ENCODE data around the gene ZDHHC14. TPM values are rescaled to one million over a fixed set of nuclear protein-coding genes. Genes with fewer than 3 reads are reported as not detected.

ZDHHC14 gene
- total RNA-seq, 4 donors from 2014 or later: 6.5 to 10.4 (median 8.0) TPM

- no peak for TF ChIP-seq CTCF (IDR thresholded peaks at IDR 0.05; ENCODE audit: low read depth)
Observed at GRCh38 chr6:157688960-157689599, 308.1 kb downstream of the ZDHHC14 start.

- no peak for TF ChIP-seq CTCF (IDR thresholded peaks at IDR 0.05; ENCODE audit: low read depth)
Observed at GRCh38 chr6:157689875-157690274, 308.9 kb downstream of the ZDHHC14 start.

GRCh38 chr6:157690441-157691210 is 309.6 kb downstream of the ZDHHC14 start:
- no peak for TF ChIP-seq CTCF (IDR thresholded peaks at IDR 0.05; ENCODE audit: low read depth)

GRCh38 chr6:157693867-157694266 is 312.9 kb downstream of the ZDHHC14 start:
- no peak for TF ChIP-seq CTCF (IDR thresholded peaks at IDR 0.05; ENCODE audit: low read depth)

- TF ChIP-seq CTCF (IDR thresholded peaks at IDR 0.05; ENCODE audit: low read depth): no peak
Observed at GRCh38 chr6:157695301-157696040, 314.5 kb downstream of the ZDHHC14 start.

GRCh38 chr6:157699777-157700636 is 319.0 kb downstream of the ZDHHC14 start:
- no peak for TF ChIP-seq CTCF (IDR thresholded peaks at IDR 0.05; ENCODE audit: low read depth)
